ENCODE measurements around the gene DYSF.
A peak's percentile ranks its signal among the peaks of the same experiment; 100 is the strongest.
"Not testable (repeated sequence)": the region's sequence is repeated elsewhere in the genome, so short reads cannot be mapped to it uniquely, and the experiment has no call there.

DYSF gene

DNA sequence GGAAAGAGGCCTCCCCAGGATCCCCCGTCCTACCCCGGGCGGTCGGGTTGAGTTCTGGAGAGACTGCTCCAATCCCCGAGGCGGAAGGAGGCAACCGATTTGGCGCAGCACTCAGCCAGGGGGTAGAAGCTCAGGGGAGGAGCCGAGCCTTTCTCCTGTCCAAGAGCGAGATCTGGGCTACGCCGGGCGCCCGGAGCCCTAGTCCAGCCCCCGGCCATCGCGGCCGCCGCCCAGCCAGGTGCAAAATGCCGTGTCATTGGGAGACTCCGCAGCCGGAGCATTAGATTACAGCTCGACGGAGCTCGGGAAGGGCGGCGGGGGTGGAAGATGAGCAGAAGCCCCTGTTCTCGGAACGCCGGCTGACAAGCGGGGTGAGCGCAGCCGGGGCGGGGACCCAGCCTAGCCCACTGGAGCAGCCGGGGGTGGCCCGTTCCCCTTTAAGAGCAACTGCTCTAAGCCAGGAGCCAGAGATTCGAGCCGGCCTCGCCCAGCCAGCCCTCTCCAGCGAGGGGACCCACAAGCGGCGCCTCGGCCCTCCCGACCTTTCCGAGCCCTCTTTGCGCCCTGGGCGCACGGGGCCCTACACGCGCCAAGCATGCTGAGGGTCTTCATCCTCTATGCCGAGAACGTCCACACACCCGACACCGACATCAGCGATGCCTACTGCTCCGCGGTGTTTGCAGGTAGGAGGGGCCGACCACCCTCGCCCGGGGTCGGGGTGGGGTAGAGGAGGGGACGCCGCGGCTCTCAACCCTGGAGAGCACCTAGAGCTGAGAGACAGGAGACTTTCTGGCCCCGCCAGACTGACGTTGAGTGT lies at the start of gene DYSF:
TSS of gene DYSF (plus strand) at position 158 of the 817 bp plus-strand sequence.
- H3K36me3 Mint-ChIP-seq (ENCODE audit: low read depth), result no peaks in the 10 kb centered on the region
- peaks cover 67% of the 10 kb centered on the region for H3K4me1 Mint-ChIP-seq
- no peaks in the 10 kb centered on the region for H3K9me3 Mint-ChIP-seq
- peak within 1 kb of the TSS; percentile 76 for H3K4me3 Mint-ChIP-seq
- peaks cover 44% of the 10 kb centered on the region for H3K27me3 Mint-ChIP-seq (ENCODE audit: low read depth, poor library complexity)
- H3K27ac Mint-ChIP-seq, result no peak within 1 kb of the TSS
- peak; percentile 79 for DNase-seq
- TF ChIP-seq, protein P1, sequence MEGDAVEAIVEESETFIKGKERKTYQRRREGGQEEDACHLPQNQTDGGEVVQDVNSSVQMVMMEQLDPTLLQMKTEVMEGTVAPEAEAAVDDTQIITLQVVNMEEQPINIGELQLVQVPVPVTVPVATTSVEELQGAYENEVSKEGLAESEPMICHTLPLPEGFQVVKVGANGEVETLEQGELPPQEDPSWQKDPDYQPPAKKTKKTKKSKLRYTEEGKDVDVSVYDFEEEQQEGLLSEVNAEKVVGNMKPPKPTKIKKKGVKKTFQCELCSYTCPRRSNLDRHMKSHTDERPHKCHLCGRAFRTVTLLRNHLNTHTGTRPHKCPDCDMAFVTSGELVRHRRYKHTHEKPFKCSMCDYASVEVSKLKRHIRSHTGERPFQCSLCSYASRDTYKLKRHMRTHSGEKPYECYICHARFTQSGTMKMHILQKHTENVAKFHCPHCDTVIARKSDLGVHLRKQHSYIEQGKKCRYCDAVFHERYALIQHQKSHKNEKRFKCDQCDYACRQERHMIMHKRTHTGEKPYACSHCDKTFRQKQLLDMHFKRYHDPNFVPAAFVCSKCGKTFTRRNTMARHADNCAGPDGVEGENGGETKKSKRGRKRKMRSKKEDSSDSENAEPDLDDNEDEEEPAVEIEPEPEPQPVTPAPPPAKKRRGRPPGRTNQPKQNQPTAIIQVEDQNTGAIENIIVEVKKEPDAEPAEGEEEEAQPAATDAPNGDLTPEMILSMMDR (IDR thresholded peaks at IDR 0.05), result no peak

DNA sequence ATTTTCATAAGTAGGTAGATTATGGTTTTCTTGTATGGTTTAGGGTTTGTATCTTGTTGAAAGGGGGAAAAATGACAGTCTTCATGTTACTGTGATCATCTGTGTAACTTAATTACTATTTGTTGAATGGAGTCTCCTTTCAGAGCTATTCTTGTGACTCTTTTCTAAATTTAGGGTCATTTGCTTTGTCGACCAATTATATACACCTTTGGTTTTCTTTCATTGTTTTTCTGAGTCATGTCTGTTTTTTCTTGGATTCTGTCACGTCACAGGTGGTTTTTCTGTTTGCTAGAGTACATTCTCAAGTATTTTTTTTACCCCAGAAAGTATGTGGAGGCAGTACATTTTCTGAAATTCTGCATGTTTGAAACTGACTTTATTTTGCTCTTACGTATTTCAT lies 43.8 kb upstream of the DYSF start:
- Mint-ChIP-seq H3K27me3 (ENCODE audit: low read depth, poor library complexity) (no peaks in the 10 kb centered on the region), H3K27ac (peak overlapping the region; percentile 3), H3K36me3 (ENCODE audit: low read depth) (peaks cover 63% of the 10 kb centered on the region), H3K9me3 (peaks cover 19% of the 10 kb centered on the region), H3K4me3 (no peak overlapping the region), H3K4me1 (no peaks in the 10 kb centered on the region)
- TF ChIP-seq, protein P1 (IDR thresholded peaks at IDR 0.05), result no peak
- no peak for DNase-seq

DNA sequence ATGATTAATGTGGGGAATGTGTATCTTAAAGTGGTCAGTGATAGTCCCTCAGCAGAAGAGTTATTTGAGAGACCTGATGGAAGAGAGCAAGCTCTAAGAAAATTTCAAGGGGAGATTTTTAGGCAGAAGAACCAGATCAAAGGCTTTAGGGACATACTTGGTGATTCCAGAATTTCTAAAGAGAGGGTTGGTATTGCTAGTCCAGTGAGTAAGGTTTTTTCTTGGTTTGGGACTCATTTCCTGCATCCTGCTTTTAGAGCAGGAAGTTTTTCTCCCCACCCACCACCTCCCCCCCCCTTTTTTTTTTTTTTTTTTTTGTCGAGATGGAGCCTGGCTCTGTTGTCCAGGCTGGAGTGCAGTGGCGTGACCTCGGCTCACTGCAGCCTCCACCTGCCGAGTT lies 42.7 kb upstream of the DYSF start:
- no peaks in the 10 kb centered on the region for H3K4me1 Mint-ChIP-seq
- no peak overlapping the region for H3K27ac Mint-ChIP-seq
- TF ChIP-seq, protein P1 (IDR thresholded peaks at IDR 0.05), result no peak
- H3K9me3 Mint-ChIP-seq, result peaks cover 19% of the 10 kb centered on the region
- H3K36me3 Mint-ChIP-seq (ENCODE audit: low read depth), result peaks cover 52% of the 10 kb centered on the region
- no peak for DNase-seq
- H3K27me3 Mint-ChIP-seq (ENCODE audit: low read depth, poor library complexity), result no peaks in the 10 kb centered on the region
- no peak overlapping the region for H3K4me3 Mint-ChIP-seq

DNA sequence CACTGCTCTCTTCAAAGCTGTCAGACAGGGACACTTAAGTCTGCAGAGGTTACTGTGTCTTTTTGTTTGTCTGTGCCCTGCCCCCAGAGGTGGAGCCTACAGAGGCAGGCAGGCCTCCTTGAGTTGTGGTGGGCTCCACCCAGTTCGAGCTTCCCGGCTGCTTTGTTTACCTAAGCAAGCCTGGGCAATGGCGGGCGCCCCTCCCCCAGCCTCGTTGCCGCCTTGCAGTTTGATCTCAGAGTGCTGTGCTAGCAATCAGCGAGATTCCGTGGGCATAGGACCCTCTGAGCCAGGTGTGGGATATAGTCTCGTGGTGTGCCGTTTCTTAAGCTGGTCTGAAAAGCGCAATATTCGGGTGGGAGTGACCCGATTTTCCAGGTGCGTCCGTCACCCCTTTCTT lies 36.5 kb upstream of the DYSF start:
- not testable (repeated sequence) for H3K27ac Mint-ChIP-seq; H3K27me3 Mint-ChIP-seq (ENCODE audit: low read depth, poor library complexity); H3K9me3 Mint-ChIP-seq
- peak; percentile 16 for DNase-seq
- Mint-ChIP-seq H3K4me1 (peaks cover 14% of the 10 kb centered on the region), H3K4me3 (peak overlapping the region; percentile 92), H3K36me3 (ENCODE audit: low read depth) (peaks cover 12% of the 10 kb centered on the region)

DNA sequence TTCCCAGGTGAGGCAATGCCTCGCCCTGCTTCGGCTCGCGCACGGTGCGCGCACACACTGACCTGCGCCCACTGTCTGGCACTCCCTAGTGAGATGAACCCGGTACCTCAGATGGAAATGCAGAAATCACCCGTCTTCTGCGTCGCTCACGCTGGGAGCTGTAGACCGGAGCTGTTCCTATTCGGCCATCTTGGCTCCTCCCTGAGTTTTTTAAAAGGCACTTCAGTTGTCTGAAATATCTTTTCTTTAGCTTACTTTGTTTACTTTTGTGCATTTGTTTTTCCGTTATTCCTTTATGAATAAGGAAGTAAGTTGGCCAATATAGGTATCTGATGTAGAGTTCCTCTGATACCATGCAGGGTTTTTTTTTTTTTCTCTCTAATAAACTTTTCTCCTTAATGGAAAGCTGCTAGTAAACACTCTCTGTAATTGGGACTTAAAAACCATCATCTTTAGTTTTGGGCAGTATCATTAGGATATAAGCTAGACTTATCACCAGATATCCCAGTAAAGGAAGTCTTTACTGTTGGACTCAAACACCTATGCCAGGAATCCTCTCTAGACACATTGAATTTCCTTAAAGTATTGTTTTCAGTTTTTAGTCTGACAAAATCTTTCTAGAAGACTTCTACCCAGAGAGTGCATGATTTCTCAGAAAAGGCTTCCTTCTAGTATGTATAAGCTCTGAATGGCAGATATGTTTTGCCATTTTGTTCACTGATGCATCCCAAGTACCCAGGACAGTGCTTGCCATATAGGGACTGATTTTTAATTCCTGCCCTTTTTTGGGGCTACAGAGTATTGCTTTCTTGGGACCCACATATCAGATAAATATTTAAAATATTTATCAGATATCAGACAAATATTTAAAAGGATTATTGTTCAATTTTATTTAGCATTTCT lies 35.8 kb upstream of the DYSF start:
- H3K9me3 Mint-ChIP-seq, result no peaks in the 10 kb centered on the region
- H3K27me3 Mint-ChIP-seq (ENCODE audit: low read depth, poor library complexity), result no peaks in the 10 kb centered on the region
- H3K4me1 Mint-ChIP-seq, result peaks cover 14% of the 10 kb centered on the region
- no peak for DNase-seq
- TF ChIP-seq, protein P1 (IDR thresholded peaks at IDR 0.05), result no peak
- H3K36me3 Mint-ChIP-seq (ENCODE audit: low read depth), result peaks cover 13% of the 10 kb centered on the region
- peak overlapping the region; percentile 57 for H3K27ac Mint-ChIP-seq
- peak overlapping the region; percentile 92 for H3K4me3 Mint-ChIP-seq

DNA sequence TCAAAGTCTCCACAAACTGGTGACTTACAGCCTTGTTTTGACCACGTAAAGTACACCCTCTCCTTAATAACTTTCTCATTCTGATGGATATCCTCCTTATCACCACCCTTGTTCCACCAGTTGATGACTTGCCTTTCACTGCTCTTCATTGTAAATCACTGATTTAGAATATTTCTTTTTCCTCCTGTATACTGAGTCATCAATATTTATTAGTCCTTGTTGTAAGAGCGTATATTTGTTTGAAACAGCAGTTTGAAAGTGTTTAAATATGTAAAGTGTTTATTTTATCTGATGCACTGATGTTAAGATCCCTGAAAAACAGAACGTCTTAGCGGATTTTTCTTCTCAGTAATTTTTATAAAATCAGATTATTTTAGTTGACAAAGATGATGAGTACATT lies 34.2 kb upstream of the DYSF start:
- H3K4me3 Mint-ChIP-seq, result peak overlapping the region; percentile 39
- no peaks in the 10 kb centered on the region for H3K27me3 Mint-ChIP-seq (ENCODE audit: low read depth, poor library complexity)

More for the DNA sequence above, 34.2 kb upstream of the DYSF start:
- H3K36me3 Mint-ChIP-seq (ENCODE audit: low read depth), result peaks cover 25% of the 10 kb centered on the region
- peaks cover 22% of the 10 kb centered on the region for H3K4me1 Mint-ChIP-seq
- DNase-seq, result no peak
- TF ChIP-seq, protein P1 (IDR thresholded peaks at IDR 0.05), result no peak
- H3K27ac Mint-ChIP-seq, result peak overlapping the region; percentile 1
- H3K9me3 Mint-ChIP-seq, result no peaks in the 10 kb centered on the region
